22Rv1 (cell line): ENCODE results near the gene CHAT.

Experiments used
- ZFX ChIP-seq: fragments of 450-650 bp; IDR thresholded peaks from 2 replicates; pipeline ENCODE4 v1.6.1; 2017; ENCODE audit warnings: antibody characterized with exemption, borderline replicate concordance
- TF ChIP-seq, protein P1 (sequence below): fragments of 450-650 bp; IDR thresholded peaks from 2 replicates; pipeline ENCODE4 v1.5.1; 2017; ENCODE audit warnings: mild to moderate bottlenecking

DNA sequence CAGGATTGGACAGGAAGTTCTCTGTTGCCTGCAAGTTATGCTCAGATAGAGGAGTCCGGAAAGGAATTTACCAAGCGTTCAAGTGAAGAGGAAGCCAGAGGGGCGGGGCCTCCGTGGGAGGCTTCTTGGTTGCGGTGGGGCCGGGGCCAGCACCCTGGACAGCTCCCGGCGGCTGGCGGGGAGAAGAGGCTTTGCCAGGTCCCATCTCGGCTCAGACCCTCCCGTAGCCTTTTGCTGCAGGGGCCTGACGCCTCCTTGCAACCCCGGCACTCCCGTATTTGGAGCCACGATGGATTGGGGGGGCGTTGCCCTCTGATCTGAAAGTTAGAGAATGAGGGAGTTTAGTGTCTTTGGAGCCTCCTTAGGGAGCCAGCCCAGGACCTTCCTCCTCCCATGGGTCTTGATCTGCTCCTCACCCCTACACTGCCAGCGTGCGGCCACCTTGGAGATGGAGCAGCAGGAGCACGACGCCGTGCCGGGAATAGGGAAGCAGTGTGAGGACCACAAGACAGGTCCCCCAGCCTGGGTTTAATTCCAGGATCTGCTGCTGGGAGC lies 6.8 kb upstream of the CHAT start:
- TF ChIP-seq, protein P1, sequence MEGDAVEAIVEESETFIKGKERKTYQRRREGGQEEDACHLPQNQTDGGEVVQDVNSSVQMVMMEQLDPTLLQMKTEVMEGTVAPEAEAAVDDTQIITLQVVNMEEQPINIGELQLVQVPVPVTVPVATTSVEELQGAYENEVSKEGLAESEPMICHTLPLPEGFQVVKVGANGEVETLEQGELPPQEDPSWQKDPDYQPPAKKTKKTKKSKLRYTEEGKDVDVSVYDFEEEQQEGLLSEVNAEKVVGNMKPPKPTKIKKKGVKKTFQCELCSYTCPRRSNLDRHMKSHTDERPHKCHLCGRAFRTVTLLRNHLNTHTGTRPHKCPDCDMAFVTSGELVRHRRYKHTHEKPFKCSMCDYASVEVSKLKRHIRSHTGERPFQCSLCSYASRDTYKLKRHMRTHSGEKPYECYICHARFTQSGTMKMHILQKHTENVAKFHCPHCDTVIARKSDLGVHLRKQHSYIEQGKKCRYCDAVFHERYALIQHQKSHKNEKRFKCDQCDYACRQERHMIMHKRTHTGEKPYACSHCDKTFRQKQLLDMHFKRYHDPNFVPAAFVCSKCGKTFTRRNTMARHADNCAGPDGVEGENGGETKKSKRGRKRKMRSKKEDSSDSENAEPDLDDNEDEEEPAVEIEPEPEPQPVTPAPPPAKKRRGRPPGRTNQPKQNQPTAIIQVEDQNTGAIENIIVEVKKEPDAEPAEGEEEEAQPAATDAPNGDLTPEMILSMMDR = no peak
- TF ChIP-seq ZFX = no peak
